GM13976 (cell line): ENCODE measurements around the gene NTF4.
A peak's percentile ranks its signal among the peaks of the same experiment; 100 is the strongest.

Source experiments
- DNase-seq: peaks from one replicate; pipeline ENCODE4 v3.0.0; 2012; ENCODE audit warnings: low spot score
- CTCF ChIP-seq: IDR thresholded peaks from 2 replicates; pipeline ENCODE4 v1.5.1; 2012; ENCODE audit warnings: borderline replicate concordance, mild to moderate bottlenecking; ENCODE audit not compliant: insufficient read depth; ENCODE audit errors: extremely low read depth, missing control alignments, control extremely low read depth
- in situ Hi-C: fragments of 300-500 bp; cut with MboI; formaldehyde crosslinking; loops from one replicate; pipeline ENCODE4 v1.12.0; 2022; ENCODE audit warnings: low sequenced_read_pairs, mixed read lengths, inconsistent platforms; ENCODE audit not compliant: unreplicated experiment

Gene NTF4

GRCh38 chr19:49064768-49065611 lies at the start of gene NTF4:
TSS of gene NTF4 (minus strand) at chr19:49064818. CDS start at chr19:49061997, 2,821 bp downstream.
- no peak for TF ChIP-seq CTCF
- DNase-seq = no peak
- in situ Hi-C loops = no loop called here

GRCh38 chr19:49113762-49114629 lies 49.4 kb upstream of the NTF4 start, which contains the start of gene LIN7B:
TSS of gene LIN7B (plus strand) at chr19:49114370. CDS start at chr19:49114405, 35 bp downstream.
- DNase-seq = peak; percentile 96
- peak; percentile 68 for TF ChIP-seq CTCF
- in situ Hi-C loops = no loop called here

GRCh38 chr19:49111218-49111998 lies 46.8 kb upstream of the NTF4 start:
- DNase-seq = no peak
- in situ Hi-C loops = no loop called here
- TF ChIP-seq CTCF = no peak

GRCh38 chr19:49110567-49110966 lies 45.9 kb upstream of the NTF4 start:
- DNase-seq = no peak
- TF ChIP-seq CTCF = no peak
- in situ Hi-C loops = no loop called here

- in situ Hi-C loops = no loop called here
- DNase-seq = no peak
- TF ChIP-seq CTCF = no peak
These were observed 45.1 kb upstream of the NTF4 start for GRCh38 chr19:49109569-49110233.
